ENCODE data around the gene RAC3.

Gene RAC3

GRCh38 chr17:82077617-82078358, 46.3 kb downstream of the RAC3 start:
- DNase-seq: no peak

GRCh38 chr17:82078433-82078832, 47.0 kb downstream of the RAC3 start:
- no peak for DNase-seq

DNA sequence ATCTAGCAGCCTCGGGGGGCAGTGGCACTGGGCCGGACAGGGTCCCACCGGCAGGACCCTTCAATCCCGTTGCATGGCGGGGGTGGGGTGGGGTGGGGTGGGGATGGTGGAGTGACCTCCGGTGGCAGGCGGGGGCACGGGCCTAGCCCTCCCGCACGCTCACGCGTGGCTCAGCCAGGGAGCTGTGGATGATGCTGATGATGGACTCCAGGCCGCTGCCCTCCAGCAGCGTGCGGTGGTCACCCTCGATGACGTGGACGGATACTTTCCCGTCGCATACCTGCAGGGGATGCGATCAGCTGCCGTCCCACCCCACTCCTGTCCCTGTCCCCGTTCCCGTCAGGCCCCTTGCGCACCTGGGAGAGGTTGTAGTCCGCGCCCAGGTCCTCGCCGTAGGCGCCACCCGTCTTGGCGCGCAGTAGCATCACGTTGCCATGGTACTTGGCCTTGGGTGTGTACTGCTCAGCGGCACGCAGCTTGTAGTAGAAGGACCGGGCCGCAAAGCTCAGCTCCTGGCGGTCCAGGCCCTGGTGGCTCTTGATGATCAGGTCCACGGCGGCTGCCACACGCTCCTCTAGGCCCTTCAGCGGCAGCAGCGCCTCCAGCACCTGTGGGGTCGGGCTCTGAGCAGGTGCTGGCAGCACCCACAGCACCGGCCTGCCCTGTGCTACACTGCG, 47.7 kb downstream of the RAC3 start:
- DNase-seq: no peak

DNA sequence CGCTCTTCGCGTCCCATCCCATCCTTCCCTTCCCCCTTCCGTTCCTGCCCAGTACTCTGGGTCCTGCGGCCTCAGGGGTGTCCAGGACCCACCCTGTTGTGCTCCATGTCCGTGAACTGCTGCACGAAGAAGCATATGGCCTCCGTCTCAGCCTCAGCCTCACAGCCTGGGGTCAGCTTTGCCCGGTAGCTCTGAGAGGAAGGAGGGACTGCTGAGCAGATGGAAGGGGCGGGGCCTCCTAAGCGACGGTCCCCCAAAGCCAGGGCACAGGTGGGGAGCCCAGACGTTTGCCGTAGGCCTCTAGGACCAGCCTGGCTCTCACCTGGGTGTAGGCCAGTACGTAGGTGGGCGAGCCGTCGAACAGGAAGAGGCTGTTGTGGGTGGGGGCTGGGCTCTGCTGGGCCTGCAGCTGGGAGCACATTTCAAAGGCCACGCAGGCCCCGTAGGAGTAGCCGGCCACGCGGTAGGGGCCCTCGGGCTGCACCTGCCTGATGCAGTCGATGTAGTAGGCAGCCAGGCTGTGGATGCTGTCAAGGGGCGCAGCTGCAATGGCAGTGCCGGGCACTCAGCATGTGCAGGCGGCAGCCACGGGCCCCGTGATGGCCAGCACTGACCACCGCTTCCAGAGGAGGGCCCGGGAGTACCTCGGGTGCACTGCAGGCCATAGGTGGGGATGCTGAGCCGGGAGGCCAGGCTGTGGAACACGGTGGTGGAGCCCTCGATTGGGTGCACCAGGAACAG, 48.7 kb downstream of the RAC3 start:
- DNase-seq: no peak

DNA sequence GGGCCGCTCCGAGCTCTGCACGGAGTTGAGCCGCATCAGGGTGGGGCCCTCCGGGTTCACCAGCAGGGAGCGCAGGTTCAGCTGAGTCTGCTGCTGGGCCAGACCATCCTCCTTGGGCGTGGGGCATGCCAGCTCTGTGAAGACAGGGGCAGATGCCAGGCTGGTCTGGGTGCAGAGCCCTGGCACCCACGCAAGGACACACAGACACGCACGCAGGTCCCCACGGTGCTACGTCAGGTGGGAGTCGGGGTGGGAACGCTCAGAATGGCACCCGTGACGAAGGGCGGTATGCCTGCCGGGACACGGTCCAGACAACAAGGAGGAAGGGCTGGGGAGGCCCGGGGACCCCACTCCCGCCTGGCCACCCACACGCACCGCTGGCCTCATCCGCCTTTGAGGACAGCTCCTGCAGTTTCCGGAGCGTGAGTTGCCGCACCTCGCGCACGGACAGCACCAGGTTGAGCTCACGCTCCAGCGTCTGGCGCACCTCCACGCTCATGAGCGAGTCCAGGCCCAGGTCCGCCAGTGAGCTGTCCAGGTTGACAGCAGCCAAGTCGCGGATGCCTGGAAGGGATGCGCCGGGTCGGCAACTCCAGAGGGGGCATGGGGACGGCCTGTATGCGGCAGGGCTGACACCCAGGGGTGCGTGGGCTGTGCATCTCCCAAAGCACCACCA, 49.4 kb downstream of the RAC3 start:
- no peak for DNase-seq

GRCh38 chr17:82081546-82081945, 50.1 kb downstream of the RAC3 start:
- DNase-seq: no peak

GRCh38 chr17:82081966-82082365, 50.5 kb downstream of the RAC3 start:
- no peak for DNase-seq

DNA sequence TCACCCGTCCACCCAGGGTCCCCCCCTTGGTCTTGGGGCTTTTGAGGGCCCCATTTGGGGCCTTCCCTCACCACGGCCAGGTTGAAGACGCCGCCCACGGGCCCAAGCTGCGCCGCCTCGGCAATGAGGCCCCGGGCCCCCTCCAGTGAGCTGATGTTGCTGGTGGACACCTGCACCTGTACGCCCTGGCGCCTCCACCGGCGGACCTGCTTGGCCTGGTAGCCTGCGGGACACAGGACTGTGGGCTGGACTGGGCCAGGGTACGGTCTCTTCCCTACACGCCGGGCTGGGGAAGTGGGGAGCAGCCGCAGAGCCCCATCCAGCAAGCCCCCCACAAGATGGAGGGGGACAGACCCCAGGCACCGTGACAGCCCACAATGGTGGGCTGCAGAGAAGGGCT, 51.0 kb downstream of the RAC3 start:
- DNase-seq: no peak

GRCh38 chr17:82083009-82083408, 51.5 kb downstream of the RAC3 start:
- DNase-seq: no peak

Measured in activated gamma-delta T cell treated with Interleukin-2 at 50 U/mL for 16 hours (primary cell).